Pancreas (tissue), 10 donors: ENCODE results near the gene TXK. TPM values are rescaled to one million over a fixed set of nuclear protein-coding genes. Genes with fewer than 3 reads are reported as not detected.
A peak's percentile ranks its signal among the peaks of the same experiment; 100 is the strongest.

Experiments
- ATAC-seq, 4 donors: fragments of 200-7000 bp; cut with Tn5 transposase; one replicate each; pipeline versions ENCODE4 v1.8.0 to v1.9.1; 2020; ENCODE audit warnings: mild to moderate bottlenecking in 4 of 4, moderate library complexity in 4 of 4
- DNase-seq, 6 donors: peaks; one replicate each; pipeline ENCODE4 v3.0.0-alpha.2; 2020
- FAIRE-seq: peaks from 2 replicates; lab custom pipeline; 2012; peaks lifted over from hg19 to GRCh38; lab: Jason Lieb, UNC
- H3K27ac ChIP-seq, 4 donors: fragments of 200-600 bp; sonication (generic); 1 replicate in 3 of 4; 2 replicates in 1 of 4; pipeline versions ENCODE4 v1.5.0 to v1.8.0; 2020
- H3K27me3 ChIP-seq, 4 donors: fragments of 200-600 bp; one replicate each; pipeline ENCODE4 v1.8.0; 2021
- H3K36me3 ChIP-seq, 3 donors: fragments of 200-600 bp; sonication (generic) in 1 of 3; one replicate each; pipeline versions ENCODE4 v1.5.0 to v1.8.0; 2020 to 2021
- H3K4me1 ChIP-seq, 3 donors: fragments of 200-600 bp; one replicate each; pipeline ENCODE4 v1.8.0; 2021
- H3K4me3 ChIP-seq, 4 donors: fragments of 200-600 bp; sonication (generic) in 2 of 4; one replicate each; pipeline versions ENCODE4 v1.5.0 to v1.8.0; 2020 to 2021
- H3K9me3 ChIP-seq, 4 donors: fragments of 200-600 bp; one replicate each; pipeline ENCODE4 v1.8.0; 2021
- WGBS, 2 donors: extraction: QIAGEN DNeasy Blood & Tissue Kit; methylation state at CpG; one replicate each; pipeline ENCODE4 v1.1.7; 2013; 5-methylcytosine and 5-hydroxymethylcytosine counted together
- intact Hi-C, 3 donors: fragments of 100-400 bp; cut with DNase I; formaldehyde crosslinking; loops; one replicate each; pipeline versions ENCODE4 v1.11.1 to v1.14.2; 2022
- polyA plus RNA-seq, 2 donors: library from polyadenylated mRNA; stranded (reverse); fragments of 200-250 nt; gene quantifications; one replicate each; pipeline ENCODE4 v1.2.3, GENCODE V29; 2013
- total RNA-seq, 6 donors: library from RNA; stranded (reverse); fragmentation: NEBNext Ultra II Directional in 4 of 6; extraction: Animal tissue kit (Norgen Biotek cat#: 25700) in 4 of 6; gene quantifications; one replicate each; pipeline versions ENCODE4 v1.2.1 to v1.2.4, GENCODE V29; 2021 to 2023
- TF ChIP-seq, protein P1 (sequence below), 4 donors: fragments of 200-600 bp; sonication (generic) in 3 of 4; IDR thresholded peaks; one replicate each; pipeline versions ENCODE4 v1.5.0 to v1.8.0; 2021; ENCODE audit warnings: antibody characterized with exemption in 4 of 4
- donor health status: healthy with polysubstance abuse.
- donor health status: DM: no; HTN: no; CAD: no; lungs with moderate emphysema.
- donor health status: DM: no; HTN: no; CAD: no.
- donor health status: control.
- donor health status: control.
- donor health status: Bipolar disorder and iron deficiency.
- donor health status: DM: yes; HTN: yes; CAD: no.
- donor health status: DM: no; HTN: no; CAD: no.
- donor health status: DM: no; HTN: no; CAD: no.
- donor health status: DM: yes; HTN: yes; CAD: no.

Gene TXK
- total and polyA plus RNA-seq, 8 donors = 0.46 to 1.6 (median 0.75) TPM

DNA sequence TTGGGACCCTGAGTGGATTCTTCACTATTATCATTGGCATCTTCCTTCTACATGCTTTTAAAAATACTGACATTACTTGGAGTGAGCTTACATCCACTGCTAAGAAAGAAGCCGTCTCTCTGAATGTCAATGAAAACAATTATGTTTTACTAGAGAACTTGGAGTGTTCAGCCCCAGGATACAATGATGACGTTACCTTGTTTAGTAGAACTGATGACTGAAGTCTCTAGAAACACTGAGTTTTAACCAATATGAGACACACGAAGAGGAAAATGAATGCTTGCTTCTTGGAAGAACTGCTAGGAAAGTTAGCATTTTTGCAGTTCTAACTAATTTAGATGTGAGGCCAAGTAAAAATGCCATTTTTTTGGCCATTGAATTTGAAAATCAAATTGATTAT lies 98.1 kb downstream of the TXK start:
- Histone ChIP-seq H3K9me3 (no peaks in the 10 kb centered on the region), H3K4me3 (no peak overlapping the region), H3K27me3 (no peaks in the 10 kb centered on the region), H3K36me3 (no peaks in the 10 kb centered on the region), H3K27ac (no peak overlapping the region), H3K4me1 (peaks cover 13 to 23% (median 18%) of the 10 kb centered on the region in 3 donors)
- intact Hi-C loops = no loop called here
- FAIRE-seq (no peak), DNase-seq (no peak), ATAC-seq (no peak)
- TF ChIP-seq, protein P1, sequence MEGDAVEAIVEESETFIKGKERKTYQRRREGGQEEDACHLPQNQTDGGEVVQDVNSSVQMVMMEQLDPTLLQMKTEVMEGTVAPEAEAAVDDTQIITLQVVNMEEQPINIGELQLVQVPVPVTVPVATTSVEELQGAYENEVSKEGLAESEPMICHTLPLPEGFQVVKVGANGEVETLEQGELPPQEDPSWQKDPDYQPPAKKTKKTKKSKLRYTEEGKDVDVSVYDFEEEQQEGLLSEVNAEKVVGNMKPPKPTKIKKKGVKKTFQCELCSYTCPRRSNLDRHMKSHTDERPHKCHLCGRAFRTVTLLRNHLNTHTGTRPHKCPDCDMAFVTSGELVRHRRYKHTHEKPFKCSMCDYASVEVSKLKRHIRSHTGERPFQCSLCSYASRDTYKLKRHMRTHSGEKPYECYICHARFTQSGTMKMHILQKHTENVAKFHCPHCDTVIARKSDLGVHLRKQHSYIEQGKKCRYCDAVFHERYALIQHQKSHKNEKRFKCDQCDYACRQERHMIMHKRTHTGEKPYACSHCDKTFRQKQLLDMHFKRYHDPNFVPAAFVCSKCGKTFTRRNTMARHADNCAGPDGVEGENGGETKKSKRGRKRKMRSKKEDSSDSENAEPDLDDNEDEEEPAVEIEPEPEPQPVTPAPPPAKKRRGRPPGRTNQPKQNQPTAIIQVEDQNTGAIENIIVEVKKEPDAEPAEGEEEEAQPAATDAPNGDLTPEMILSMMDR (IDR thresholded peaks at IDR 0.05) = no peak
- 87 to 90% methylated on average over 3 of the region's 3 CpGs for WGBS, 2 donors

DNA sequence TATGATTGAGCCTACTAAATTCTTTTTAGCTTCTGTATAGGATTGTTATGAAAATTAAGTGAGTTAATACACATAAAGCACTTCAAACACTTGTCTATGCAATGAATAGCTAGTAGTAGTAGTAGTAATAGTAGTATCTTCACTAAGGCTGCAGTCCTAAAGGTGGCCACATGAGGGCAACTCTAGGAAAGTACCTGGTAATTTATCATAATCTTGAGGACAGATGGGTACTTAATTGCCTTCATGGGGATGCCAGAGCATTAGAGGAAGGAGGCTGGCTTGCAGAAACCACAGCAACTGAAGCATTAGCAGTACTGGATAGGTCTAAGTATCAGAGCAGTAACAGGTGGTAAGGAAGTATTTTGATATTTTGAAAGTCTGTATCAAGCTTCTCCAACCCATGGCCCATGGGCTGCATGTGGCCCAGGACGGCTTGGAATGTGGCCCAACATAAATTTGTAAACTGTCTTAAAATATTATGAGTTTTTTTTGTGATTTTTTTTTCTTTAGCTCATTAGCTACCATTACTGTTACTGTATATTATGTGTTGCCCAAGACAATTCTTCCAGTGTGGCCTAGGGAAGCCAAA lies 100.1 kb downstream of the TXK start:
- ATAC-seq = peak; percentile 46 to 78 (median 74)
- intact Hi-C loops = no loop called here
- 68 to 91% methylated on average over 1 of the region's 1 CpG for WGBS, 2 donors
- no peaks in the 10 kb centered on the region for H3K9me3 ChIP-seq
- TF ChIP-seq, protein P1 (IDR thresholded peaks at IDR 0.05) = peak; percentile 19 to 49 (median 32)
- H3K4me3 ChIP-seq = no peak overlapping the region
- H3K27ac ChIP-seq = no peak overlapping the region
- peak in 1 of 6 donors; percentile 32 for DNase-seq
- peaks cover 13 to 23% (median 18%) of the 10 kb centered on the region in 3 donors for H3K4me1 ChIP-seq
- H3K27me3 ChIP-seq = no peaks in the 10 kb centered on the region
- no peak for FAIRE-seq
- H3K36me3 ChIP-seq = no peaks in the 10 kb centered on the region

DNA sequence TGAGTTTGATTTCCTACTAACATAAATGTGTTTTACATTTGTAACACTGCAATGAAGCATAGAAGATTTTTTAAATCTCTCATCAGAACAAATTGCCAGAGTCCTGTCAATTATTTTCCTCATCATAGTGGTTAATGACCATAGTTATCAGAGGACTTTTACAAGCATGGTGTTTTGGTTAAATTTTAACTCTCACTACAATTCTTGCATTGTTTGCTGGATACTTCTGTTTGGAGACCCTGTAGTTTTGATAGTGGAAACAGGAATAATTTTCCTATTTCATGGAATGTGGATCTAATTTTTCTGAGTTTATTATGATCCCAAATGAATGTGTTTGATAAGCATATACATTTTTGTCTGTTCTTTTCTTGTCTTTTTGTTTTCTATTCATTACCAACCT lies 100.6 kb downstream of the TXK start:
- peak; percentile 26 for FAIRE-seq
- intact Hi-C loops = no loop called here
- TF ChIP-seq, protein P1 (IDR thresholded peaks at IDR 0.05) = no peak

DNA sequence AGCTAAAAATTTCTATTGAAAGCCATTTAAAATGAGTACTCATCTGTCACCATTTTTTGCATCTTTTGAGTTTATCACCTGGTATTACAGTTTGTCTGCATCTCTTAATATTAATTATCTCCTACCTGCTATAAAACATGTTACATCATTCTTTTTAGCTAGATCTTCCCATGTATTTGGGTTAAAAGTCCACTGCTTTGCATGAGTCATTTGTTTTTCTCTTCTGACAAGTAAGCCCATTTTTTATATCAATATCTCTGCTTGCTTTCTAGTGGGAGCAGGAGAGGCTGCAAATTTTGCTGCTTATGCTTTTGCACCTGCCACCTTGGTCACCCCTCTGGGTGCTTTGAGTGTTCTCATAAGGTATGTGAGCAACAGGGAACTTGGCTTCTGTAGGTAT lies 101.3 kb downstream of the TXK start:
- DNase-seq (no peak), FAIRE-seq (no peak), ATAC-seq (peak; percentile 29 to 60 (median 44))
- Histone ChIP-seq H3K4me3 (no peak overlapping the region), H3K27me3 (no peaks in the 10 kb centered on the region), H3K4me1 (peaks cover 13 to 23% (median 18%) of the 10 kb centered on the region in 3 donors), H3K36me3 (no peaks in the 10 kb centered on the region), H3K27ac (peak overlapping the region in 2 of 4 donors; percentile 10 to 13), H3K9me3 (no peaks in the 10 kb centered on the region)
- intact Hi-C loops = no loop called here
- TF ChIP-seq, protein P1 (IDR thresholded peaks at IDR 0.05) = no peak

More for the DNA sequence above, 100.6 kb downstream of the TXK start:
- no peak overlapping the region for H3K4me3 ChIP-seq
- H3K36me3 ChIP-seq = no peaks in the 10 kb centered on the region
- ATAC-seq (peak in 2 of 4 donors; percentile 23 to 28), DNase-seq (no peak)
- peaks cover 13 to 23% (median 18%) of the 10 kb centered on the region in 3 donors for H3K4me1 ChIP-seq
- H3K27ac ChIP-seq = peak overlapping the region in 1 of 4 donors; percentile 13
- H3K27me3 ChIP-seq = no peaks in the 10 kb centered on the region
- H3K9me3 ChIP-seq = no peaks in the 10 kb centered on the region

DNA sequence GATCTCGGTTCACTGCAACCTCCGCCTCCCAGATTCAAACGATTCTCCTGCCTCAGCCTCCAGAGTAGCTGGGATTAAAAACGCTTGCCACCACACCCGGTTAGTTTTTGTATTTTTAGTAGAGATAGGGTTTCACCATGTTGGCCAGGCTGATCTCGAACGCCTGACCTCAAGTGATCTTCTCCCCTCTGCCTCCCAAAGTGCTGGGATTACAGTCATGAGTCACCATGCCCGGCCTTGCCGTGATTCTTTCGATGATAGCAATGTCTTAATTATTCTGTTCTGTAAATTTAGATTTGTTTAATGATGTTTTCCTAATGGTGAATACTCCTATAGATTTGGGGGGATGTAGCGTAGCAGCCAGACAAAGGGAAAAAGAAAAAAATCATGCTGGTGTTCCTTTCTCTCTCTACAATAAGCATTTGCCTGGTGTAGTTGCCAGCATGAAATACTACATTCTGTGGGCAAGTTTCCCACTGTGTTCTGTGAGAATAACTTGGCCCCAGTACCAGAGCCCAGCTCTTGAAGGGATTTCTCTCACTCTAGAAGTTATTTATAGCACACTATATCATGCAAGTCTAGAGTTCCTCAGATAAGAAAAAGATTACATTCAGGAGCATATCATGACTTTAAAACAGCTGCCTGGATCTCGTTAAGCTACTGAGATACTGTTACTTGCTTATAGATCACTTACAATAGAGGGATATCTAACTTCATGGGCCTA lies 102.1 kb downstream of the TXK start:
- intact Hi-C loops = no loop called here
- WGBS, 2 donors = 45 to 48% methylated on average over 12 of the region's 12 CpGs
- TF ChIP-seq, protein P1 (IDR thresholded peaks at IDR 0.05) = no peak
- ATAC-seq = peak; percentile 67 to 88 (median 80)
- no peaks in the 10 kb centered on the region for H3K9me3 ChIP-seq
- peak overlapping the region in 2 of 4 donors; percentile 10 to 13 for H3K27ac ChIP-seq
- no peak overlapping the region for H3K4me3 ChIP-seq
- no peaks in the 10 kb centered on the region for H3K27me3 ChIP-seq
- H3K36me3 ChIP-seq = no peaks in the 10 kb centered on the region
- DNase-seq = peak in 1 of 6 donors; percentile 23
- H3K4me1 ChIP-seq = peaks cover 13 to 23% (median 18%) of the 10 kb centered on the region in 3 donors
- FAIRE-seq = no peak
